Effector memory CD8-positive, alpha-beta T cell (primary cell): Measurements from ENCODE around the gene TOMT.

Source experiments
- ATAC-seq: fragments of 150-1000 bp; cut with Tn5 transposase; replicated peaks from 2 replicates; pipeline ENCODE4 v1.10.0; 2021; ENCODE audit warnings: mild to moderate bottlenecking, moderate library complexity
- DNase-seq, 3 experiments: peaks; one replicate each; pipeline ENCODE4 v3.0.0; 2021
- H3K27ac Mint-ChIP-seq, 2 donors: one replicate each; pipeline ENCODE4 v1.8.0; 2022; ENCODE audit warnings: mild to moderate bottlenecking in 2 of 2, mixed read lengths in 2 of 2, moderate library complexity in 2 of 2
- H3K27me3 Mint-ChIP-seq, 2 donors: one replicate each; pipeline ENCODE4 v1.8.0; 2022; ENCODE audit warnings: mixed read lengths in 2 of 2
- H3K36me3 Mint-ChIP-seq: one replicate; pipeline ENCODE4 v1.8.0; 2022; ENCODE audit warnings: mild to moderate bottlenecking, moderate library complexity, mixed read lengths; ENCODE audit not compliant: insufficient read depth
- H3K4me1 Mint-ChIP-seq, 2 donors: one replicate each; pipeline ENCODE4 v1.8.0; 2022; ENCODE audit warnings: low read depth in 2 of 2, mixed read lengths in 2 of 2
- H3K4me3 Mint-ChIP-seq, 2 donors: one replicate each; pipeline ENCODE4 v1.8.0; 2022; ENCODE audit warnings: mild to moderate bottlenecking in 2 of 2, mixed read lengths in 2 of 2, moderate library complexity in 2 of 2
- H3K9me3 Mint-ChIP-seq, 2 donors: one replicate each; pipeline ENCODE4 v1.8.0; 2022; ENCODE audit warnings: mixed read lengths in 2 of 2
- total RNA-seq, 9 experiments: gene quantifications; one replicate each; lab custom pipeline; 2026; lab: John Stamatoyannopoulos, UW

TOMT gene
- total RNA-seq = 0 reads per million in 9 experiments

DNA sequence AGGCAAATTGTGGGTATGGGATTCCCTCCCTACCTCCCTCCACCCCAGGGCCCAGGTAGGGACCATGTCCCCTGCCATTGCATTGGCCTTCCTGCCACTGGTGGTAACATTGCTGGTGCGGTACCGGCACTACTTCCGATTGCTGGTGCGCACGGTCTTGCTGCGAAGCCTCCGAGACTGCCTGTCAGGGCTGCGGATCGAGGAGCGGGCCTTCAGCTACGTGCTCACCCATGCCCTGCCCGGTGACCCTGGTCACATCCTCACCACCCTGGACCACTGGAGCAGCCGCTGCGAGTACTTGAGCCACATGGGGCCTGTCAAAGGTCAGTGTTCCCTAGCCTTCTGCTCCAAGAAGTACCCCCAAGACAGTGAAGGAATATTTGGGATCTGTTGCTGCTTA lies at the start of gene TOMT:
TOMT (plus strand) TSS at position 37 of the 400 bp plus-strand sequence; CDS start at position 65, 28 bp downstream.
- Mint-ChIP-seq H3K27ac (peak within 1 kb of the TSS; percentile 7 to 97), H3K9me3 (no peaks in the 10 kb centered on the region), H3K4me3 (no peak within 1 kb of the TSS), H3K27me3 (no peaks in the 10 kb centered on the region), H3K4me1 (peaks cover 29 to 35% of the 10 kb centered on the region in 2 donors), H3K36me3 (peaks cover 25% of the 10 kb centered on the region)
- ATAC-seq (no peak), DNase-seq (no peak)

DNA sequence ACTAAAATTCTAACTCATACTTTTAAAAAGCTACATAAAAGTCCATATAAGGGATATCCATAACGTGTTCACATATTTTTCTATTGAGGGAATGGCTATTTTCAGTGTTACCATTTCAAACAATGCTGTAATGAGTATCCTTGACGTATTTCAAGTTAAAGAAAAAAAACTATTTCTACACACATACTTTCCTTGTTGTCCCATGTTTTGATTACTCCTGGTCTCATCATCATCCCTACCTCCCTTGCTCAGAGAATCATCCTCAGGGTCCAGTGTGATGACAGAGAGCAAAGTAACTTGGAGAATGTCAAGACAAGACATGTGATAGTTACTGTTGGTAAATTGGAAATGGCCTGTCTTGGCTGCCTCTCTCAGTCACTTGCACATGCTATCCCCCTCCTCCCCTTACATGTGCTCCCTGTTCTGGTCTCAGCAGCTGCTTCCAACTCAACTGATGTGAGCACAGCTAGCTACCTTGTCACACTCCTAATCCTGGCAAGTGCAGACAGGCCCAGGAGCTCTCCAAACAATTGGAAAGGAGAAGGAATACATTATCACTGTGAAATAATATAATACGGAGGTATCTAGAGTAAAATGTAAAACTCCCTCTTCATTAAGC lies 47.2 kb upstream of the TOMT start:
- H3K9me3 Mint-ChIP-seq = no peaks in the 10 kb centered on the region
- H3K27me3 Mint-ChIP-seq = no peaks in the 10 kb centered on the region
- H3K36me3 Mint-ChIP-seq = peaks cover 8% of the 10 kb centered on the region
- peaks cover 0 to 3% of the 10 kb centered on the region in 2 donors for H3K4me1 Mint-ChIP-seq
- H3K27ac Mint-ChIP-seq = peak overlapping the region in 1 of 2 donors; percentile 30
- DNase-seq (no peak), ATAC-seq (no peak)
- no peak overlapping the region for H3K4me3 Mint-ChIP-seq

DNA sequence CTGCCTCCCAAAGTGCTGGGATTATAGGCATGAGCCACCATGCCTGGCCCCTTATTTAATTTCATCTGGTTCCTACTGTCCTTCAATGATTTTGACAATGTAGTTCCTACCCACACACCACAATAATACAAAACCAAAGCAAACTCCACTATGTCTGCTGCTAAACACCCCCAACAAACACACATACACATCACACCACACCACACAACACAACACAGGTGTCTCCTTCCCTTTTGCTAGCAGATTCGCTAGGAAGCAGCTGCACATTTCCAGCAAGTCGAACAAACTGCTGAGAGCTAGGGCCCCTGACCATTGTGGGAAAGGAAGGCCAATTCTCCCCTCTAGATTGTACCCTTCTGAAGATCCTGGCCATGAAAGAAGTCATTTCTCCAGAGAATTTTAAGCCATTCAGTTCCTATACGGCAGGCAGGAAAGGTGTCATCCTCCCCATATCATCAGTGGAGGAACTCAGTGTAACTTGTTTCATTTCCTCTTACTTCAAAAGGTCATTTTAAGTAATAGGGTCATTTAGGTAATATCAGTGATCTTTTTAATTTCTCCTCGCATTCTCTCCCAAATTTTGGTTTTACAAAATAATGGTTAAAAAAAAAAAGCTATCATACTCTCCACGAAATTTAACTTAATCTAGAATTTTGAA lies 43.9 kb upstream of the TOMT start:
- ATAC-seq (no peak), DNase-seq (no peak)
- Mint-ChIP-seq H3K9me3 (no peaks in the 10 kb centered on the region), H3K36me3 (peaks cover 12% of the 10 kb centered on the region), H3K27ac (peak overlapping the region; percentile 12 to 17), H3K27me3 (no peaks in the 10 kb centered on the region), H3K4me1 (peaks cover 0 to 3% of the 10 kb centered on the region in 2 donors), H3K4me3 (no peak overlapping the region)

DNA sequence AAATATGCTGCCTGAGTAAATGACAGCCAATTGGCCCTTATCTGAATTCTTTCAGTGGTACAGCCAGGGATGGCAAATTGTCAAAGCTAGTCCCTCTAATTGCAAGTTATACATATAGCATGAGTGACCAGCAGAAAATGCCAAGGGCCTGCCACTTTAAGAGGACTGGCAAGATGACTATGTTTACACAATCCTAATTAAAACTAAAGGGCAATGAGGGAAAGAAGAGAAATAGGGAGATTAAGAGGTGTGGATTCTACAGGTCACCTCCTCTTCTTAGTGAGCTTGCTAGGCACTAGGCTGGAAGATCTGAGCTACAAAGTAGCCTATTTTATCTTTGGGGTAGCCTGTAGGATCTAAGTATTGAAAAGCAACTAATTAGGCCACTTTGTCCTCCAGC lies 38.9 kb upstream of the TOMT start:
- peaks cover 14 to 16% of the 10 kb centered on the region in 2 donors for H3K4me1 Mint-ChIP-seq
- no peak for ATAC-seq
- H3K27ac Mint-ChIP-seq = peak overlapping the region in 1 of 2 donors; percentile 38

DNA sequence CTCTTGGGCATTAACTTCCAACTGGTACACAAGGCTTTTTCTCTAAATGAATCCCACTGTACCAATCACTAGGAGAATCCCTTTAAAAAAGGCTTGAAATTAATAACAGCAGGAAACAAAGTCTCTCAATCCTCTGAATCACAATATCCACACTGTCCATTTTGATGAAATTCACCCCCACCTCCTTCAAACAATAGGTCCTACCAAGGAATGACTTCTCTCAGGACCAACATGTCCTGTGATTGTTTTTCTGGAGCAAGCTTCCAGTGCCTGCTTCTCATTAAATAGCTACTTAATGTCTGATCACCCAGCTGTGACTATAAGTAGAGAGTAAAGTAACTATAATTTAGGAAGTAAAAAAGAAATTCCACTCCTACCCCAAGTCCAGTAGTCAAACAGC lies 38.5 kb upstream of the TOMT start:
- no peak overlapping the region for H3K4me3 Mint-ChIP-seq
- peak overlapping the region in 1 of 2 donors; percentile 38 for H3K27ac Mint-ChIP-seq
- DNase-seq (no peak), ATAC-seq (no peak)
- no peaks in the 10 kb centered on the region for H3K27me3 Mint-ChIP-seq
- peaks cover 14 to 16% of the 10 kb centered on the region in 2 donors for H3K4me1 Mint-ChIP-seq
- peaks cover 6% of the 10 kb centered on the region for H3K36me3 Mint-ChIP-seq
- no peaks in the 10 kb centered on the region for H3K9me3 Mint-ChIP-seq

More for the DNA sequence above, 38.9 kb upstream of the TOMT start:
- Mint-ChIP-seq H3K36me3 (peaks cover 6% of the 10 kb centered on the region), H3K4me3 (no peak overlapping the region), H3K9me3 (no peaks in the 10 kb centered on the region), H3K27me3 (no peaks in the 10 kb centered on the region)
- no peak for DNase-seq

- no peaks in the 10 kb centered on the region for H3K27me3 Mint-ChIP-seq
- peaks cover 6% of the 10 kb centered on the region for H3K36me3 Mint-ChIP-seq
- H3K4me3 Mint-ChIP-seq = no peak overlapping the region
- H3K4me1 Mint-ChIP-seq = peaks cover 14 to 19% of the 10 kb centered on the region in 2 donors
- no peak for DNase-seq
- peak overlapping the region in 1 of 2 donors; percentile 90 for H3K27ac Mint-ChIP-seq
- ATAC-seq = no peak
- no peaks in the 10 kb centered on the region for H3K9me3 Mint-ChIP-seq
These were observed 38.0 kb upstream of the TOMT start for GRCh38 chr11:72067676-72068075.

GRCh38 chr11:72069200-72069599 lies 36.5 kb upstream of the TOMT start:
- Mint-ChIP-seq H3K36me3 (peaks cover 7% of the 10 kb centered on the region), H3K27me3 (no peaks in the 10 kb centered on the region), H3K27ac (peak overlapping the region; percentile 87 to 90), H3K4me3 (peak overlapping the region in 1 of 2 donors; percentile 7), H3K9me3 (no peaks in the 10 kb centered on the region), H3K4me1 (peaks cover 19 to 21% of the 10 kb centered on the region in 2 donors)
- no peak for DNase-seq
- no peak for ATAC-seq

DNA sequence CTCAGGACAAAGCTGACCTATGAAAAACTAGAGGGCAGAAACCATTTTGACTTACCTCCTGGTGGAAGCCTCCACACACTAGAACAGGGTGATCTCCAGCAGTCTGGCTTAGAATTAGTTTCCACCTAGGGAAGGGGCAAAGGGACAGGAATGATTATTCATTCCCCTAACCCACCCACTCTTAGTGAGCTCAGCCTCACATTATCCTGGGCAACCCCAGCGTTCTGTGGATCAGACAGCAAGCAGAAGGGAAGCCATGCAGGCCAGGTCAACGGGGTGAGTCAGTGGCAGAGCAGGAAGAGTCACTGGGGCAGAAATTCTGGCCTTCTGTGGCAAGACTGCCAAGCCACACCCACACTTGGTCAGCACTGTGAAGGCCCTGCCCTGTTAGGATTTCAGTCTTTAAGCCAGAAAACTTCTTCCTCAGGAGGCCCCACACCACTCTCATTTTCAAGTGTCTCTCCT lies 35.9 kb upstream of the TOMT start:
- no peaks in the 10 kb centered on the region for H3K27me3 Mint-ChIP-seq
- H3K4me1 Mint-ChIP-seq = peaks cover 19 to 21% of the 10 kb centered on the region in 2 donors
- ATAC-seq (peak; percentile 42), DNase-seq (no peak)
- H3K4me3 Mint-ChIP-seq = peak overlapping the region in 1 of 2 donors; percentile 7
- H3K36me3 Mint-ChIP-seq = peaks cover 6% of the 10 kb centered on the region
- H3K27ac Mint-ChIP-seq = peak overlapping the region; percentile 87 to 90
- no peaks in the 10 kb centered on the region for H3K9me3 Mint-ChIP-seq

DNA sequence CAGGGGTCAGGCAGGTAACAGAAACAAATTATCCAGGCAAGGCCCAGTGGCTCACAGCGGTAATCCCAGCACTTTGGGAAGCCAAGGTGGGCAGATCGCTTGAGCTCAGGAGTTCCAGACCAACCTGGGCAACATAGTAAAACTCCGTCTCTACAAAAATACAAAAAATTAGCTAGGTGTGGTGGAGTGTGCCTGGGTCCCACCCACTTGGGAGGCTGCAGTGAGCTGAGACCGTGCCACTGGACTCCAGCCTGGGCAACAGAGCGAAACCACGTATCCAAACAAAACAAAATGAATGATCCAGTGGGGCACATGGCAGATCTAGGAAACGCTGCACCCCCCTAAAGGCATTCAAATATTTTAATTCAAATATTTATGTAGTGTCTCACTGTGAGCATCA lies 35.2 kb upstream of the TOMT start:
- Mint-ChIP-seq H3K9me3 (no peaks in the 10 kb centered on the region), H3K4me3 (peak overlapping the region in 1 of 2 donors; percentile 7), H3K4me1 (peaks cover 19 to 21% of the 10 kb centered on the region in 2 donors), H3K27me3 (no peaks in the 10 kb centered on the region), H3K27ac (peak overlapping the region in 1 of 2 donors; percentile 87), H3K36me3 (peaks cover 6% of the 10 kb centered on the region)
- no peak for ATAC-seq
- DNase-seq = no peak

DNA sequence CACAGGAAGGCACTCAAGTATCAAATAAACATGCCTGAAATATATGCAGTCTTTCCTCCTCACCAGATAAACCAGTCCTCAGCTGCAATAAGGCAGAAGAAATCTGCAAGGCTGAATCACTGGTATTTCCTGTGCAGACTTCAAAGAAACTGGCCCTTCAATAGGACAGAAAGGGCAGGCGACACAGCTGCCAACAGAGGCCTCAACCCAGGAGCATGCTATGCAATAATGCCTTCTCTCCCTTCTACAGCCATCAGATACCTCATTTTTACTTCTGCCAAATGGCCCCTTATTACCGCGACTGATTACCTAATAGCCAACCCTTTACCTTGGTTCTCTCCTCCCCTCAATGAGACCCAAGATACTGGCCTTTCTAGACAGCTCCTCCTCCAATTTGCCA lies 33.4 kb upstream of the TOMT start:
- ATAC-seq = no peak
- H3K27me3 Mint-ChIP-seq = no peaks in the 10 kb centered on the region

DNA sequence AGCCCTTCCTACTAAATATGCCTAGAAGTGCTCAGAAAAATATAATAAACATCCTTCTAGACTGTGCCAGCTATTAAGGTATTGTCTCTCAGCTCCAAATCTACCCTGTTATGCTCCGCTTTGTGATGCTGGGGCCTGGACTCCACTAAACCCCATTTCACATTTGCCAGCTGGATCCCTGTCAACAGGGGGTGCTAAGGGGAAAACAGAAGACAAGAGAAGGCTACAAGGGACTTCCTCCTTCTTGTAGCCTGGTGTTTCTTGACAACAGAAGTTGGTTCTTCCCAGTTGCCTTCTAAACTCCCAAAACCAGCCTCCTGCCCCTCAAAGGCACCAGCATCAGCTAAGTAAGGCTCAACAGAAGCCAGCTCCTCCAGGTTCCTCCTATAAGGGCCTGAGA lies 30.6 kb upstream of the TOMT start:
- H3K27ac Mint-ChIP-seq = peak overlapping the region in 1 of 2 donors; percentile 44

More for the DNA sequence above, 33.4 kb upstream of the TOMT start:
- peaks cover 19 to 21% of the 10 kb centered on the region in 2 donors for H3K4me1 Mint-ChIP-seq
- DNase-seq = no peak
- peaks cover 4% of the 10 kb centered on the region for H3K36me3 Mint-ChIP-seq
- H3K4me3 Mint-ChIP-seq = no peak overlapping the region
- H3K27ac Mint-ChIP-seq = no peak overlapping the region
- H3K9me3 Mint-ChIP-seq = no peaks in the 10 kb centered on the region

GRCh38 chr11:72075756-72076155 lies 30.0 kb upstream of the TOMT start:
- Mint-ChIP-seq H3K4me1 (peaks cover 25 to 26% of the 10 kb centered on the region in 2 donors), H3K9me3 (no peaks in the 10 kb centered on the region), H3K36me3 (peaks cover 17% of the 10 kb centered on the region), H3K4me3 (no peak overlapping the region), H3K27ac (peak overlapping the region in 1 of 2 donors; percentile 44), H3K27me3 (no peaks in the 10 kb centered on the region)
- DNase-seq = no peak
- no peak for ATAC-seq

More for the DNA sequence above, 30.6 kb upstream of the TOMT start:
- Mint-ChIP-seq H3K4me3 (no peak overlapping the region), H3K4me1 (peaks cover 21 to 25% of the 10 kb centered on the region in 2 donors), H3K27me3 (no peaks in the 10 kb centered on the region), H3K36me3 (peaks cover 10% of the 10 kb centered on the region), H3K9me3 (no peaks in the 10 kb centered on the region)
- ATAC-seq (no peak), DNase-seq (no peak)

DNA sequence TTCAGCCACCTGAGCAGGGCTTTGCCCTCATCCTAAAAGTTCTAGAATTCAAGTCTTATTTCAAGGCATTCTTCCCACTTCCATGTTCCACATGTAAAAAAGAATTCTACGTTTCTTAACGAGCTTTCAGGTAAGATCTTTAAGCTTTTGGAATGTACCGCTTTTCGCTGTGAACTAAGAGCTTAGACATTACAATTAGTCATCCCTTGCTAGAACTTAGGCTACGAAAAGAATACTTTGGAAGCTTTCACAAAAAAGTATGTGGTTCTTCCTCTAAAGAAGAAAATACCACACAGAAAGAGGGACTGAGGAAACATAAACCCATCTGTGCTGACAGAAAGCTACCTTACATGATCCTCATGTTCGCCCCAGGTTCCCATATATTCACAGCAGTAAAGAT lies 27.2 kb upstream of the TOMT start:
- H3K36me3 Mint-ChIP-seq = peaks cover 18% of the 10 kb centered on the region
- no peaks in the 10 kb centered on the region for H3K27me3 Mint-ChIP-seq
- peaks cover 24 to 30% of the 10 kb centered on the region in 2 donors for H3K4me1 Mint-ChIP-seq
- peak overlapping the region; percentile 99 for H3K27ac Mint-ChIP-seq
- ATAC-seq (no peak), DNase-seq (no peak)
- no peaks in the 10 kb centered on the region for H3K9me3 Mint-ChIP-seq
- peak overlapping the region; percentile 98 to 99 for H3K4me3 Mint-ChIP-seq
